Measurements from ENCODE around the gene DERL2. TPM values are rescaled to one million over a fixed set of nuclear protein-coding genes. Genes with fewer than 3 reads are reported as not detected.
A peak's percentile ranks its signal among the peaks of the same experiment; 100 is the strongest.

Gene DERL2
- total RNA-seq, 2 experiments from 2014 or later = 76.6 to 76.8 TPM

GRCh38 chr17:5514976-5515375 lies 29.0 kb upstream of the DERL2 start:
- ChIA-PET CTCF (no interaction called here), POLR2A (interaction anchor here (0.8 kb wide), 1 partner anchor 17 kb away, joined by 3 read pairs; no protein-coding TSS in a partner anchor)
- Mint-ChIP-seq H3K9me3 (peaks cover 2% of the 10 kb centered on the region), H3K4me1 (peaks cover 33% of the 10 kb centered on the region), H3K36me3 (ENCODE audit: low read depth) (peaks cover 68% of the 10 kb centered on the region), H3K4me3 (no peak overlapping the region), H3K27me3 (no peaks in the 10 kb centered on the region), H3K27ac (no peak overlapping the region)
- DNase-seq = no peak

GRCh38 chr17:5513628-5514027 lies 27.6 kb upstream of the DERL2 start:
- ChIA-PET CTCF (no interaction called here), POLR2A (no interaction called here)
- Mint-ChIP-seq H3K27ac (no peak overlapping the region), H3K4me3 (no peak overlapping the region), H3K9me3 (peaks cover 2% of the 10 kb centered on the region), H3K36me3 (ENCODE audit: low read depth) (peaks cover 76% of the 10 kb centered on the region), H3K27me3 (no peaks in the 10 kb centered on the region), H3K4me1 (peaks cover 33% of the 10 kb centered on the region)
- DNase-seq = no peak

- Mint-ChIP-seq H3K4me3 (no peak overlapping the region), H3K27ac (peak overlapping the region; percentile 4), H3K4me1 (peaks cover 33% of the 10 kb centered on the region), H3K36me3 (ENCODE audit: low read depth) (peaks cover 66% of the 10 kb centered on the region), H3K27me3 (no peaks in the 10 kb centered on the region), H3K9me3 (peaks cover 2% of the 10 kb centered on the region)
- no peak for DNase-seq
- CTCF ChIA-PET = no interaction called here
- POLR2A ChIA-PET = no interaction called here
These were observed 25.6 kb upstream of the DERL2 start for GRCh38 chr17:5511401-5512225.

GRCh38 chr17:5510771-5511170 lies 24.8 kb upstream of the DERL2 start:
- Mint-ChIP-seq H3K36me3 (ENCODE audit: low read depth) (peaks cover 59% of the 10 kb centered on the region), H3K4me3 (no peak overlapping the region), H3K27me3 (no peaks in the 10 kb centered on the region), H3K4me1 (peaks cover 33% of the 10 kb centered on the region), H3K27ac (no peak overlapping the region), H3K9me3 (peaks cover 2% of the 10 kb centered on the region)
- ChIA-PET POLR2A (no interaction called here), CTCF (no interaction called here)
- DNase-seq = no peak

GRCh38 chr17:5509482-5509881 lies 23.5 kb upstream of the DERL2 start:
- H3K36me3 Mint-ChIP-seq (ENCODE audit: low read depth) = peaks cover 46% of the 10 kb centered on the region
- no peak overlapping the region for H3K4me3 Mint-ChIP-seq
- H3K4me1 Mint-ChIP-seq = peaks cover 29% of the 10 kb centered on the region
- H3K27ac Mint-ChIP-seq = no peak overlapping the region
- no peak for DNase-seq
- ChIA-PET CTCF (no interaction called here), POLR2A (no interaction called here)
- H3K27me3 Mint-ChIP-seq = no peaks in the 10 kb centered on the region
- H3K9me3 Mint-ChIP-seq = peaks cover 2% of the 10 kb centered on the region

GRCh38 chr17:5508810-5509209 lies 22.8 kb upstream of the DERL2 start:
- ChIA-PET POLR2A (no interaction called here), CTCF (no interaction called here)
- DNase-seq = no peak
- Mint-ChIP-seq H3K4me3 (no peak overlapping the region), H3K36me3 (ENCODE audit: low read depth) (peaks cover 43% of the 10 kb centered on the region), H3K4me1 (peaks cover 24% of the 10 kb centered on the region), H3K27ac (no peak overlapping the region), H3K27me3 (no peaks in the 10 kb centered on the region), H3K9me3 (no peaks in the 10 kb centered on the region)

GRCh38 chr17:5506307-5506706 lies 20.3 kb upstream of the DERL2 start:
- DNase-seq = no peak
- CTCF ChIA-PET = interaction anchor here (0.7 kb wide), 1 partner anchor 1308 kb away, joined by 3 read pairs; no protein-coding TSS in a partner anchor
- POLR2A ChIA-PET = no interaction called here
- H3K9me3 Mint-ChIP-seq = no peaks in the 10 kb centered on the region
- no peak overlapping the region for H3K4me3 Mint-ChIP-seq
- H3K27ac Mint-ChIP-seq = no peak overlapping the region
- no peaks in the 10 kb centered on the region for H3K27me3 Mint-ChIP-seq
- peaks cover 4% of the 10 kb centered on the region for H3K4me1 Mint-ChIP-seq
- H3K36me3 Mint-ChIP-seq (ENCODE audit: low read depth) = peaks cover 34% of the 10 kb centered on the region

GRCh38 chr17:5502552-5502951 lies 16.6 kb upstream of the DERL2 start:
- H3K4me3 Mint-ChIP-seq = no peak overlapping the region
- H3K27me3 Mint-ChIP-seq = peaks cover 6% of the 10 kb centered on the region
- no peaks in the 10 kb centered on the region for H3K9me3 Mint-ChIP-seq
- ChIA-PET POLR2A (interaction anchor here (1.1 to 1.8 kb wide), 2 partner anchors 16 to 17 kb away, joined by 4 to 5 read pairs; partner anchors contain the start of gene DERL2), CTCF (no interaction called here)
- H3K27ac Mint-ChIP-seq = no peak overlapping the region
- peaks cover 20% of the 10 kb centered on the region for H3K4me1 Mint-ChIP-seq
- DNase-seq = no peak
- H3K36me3 Mint-ChIP-seq (ENCODE audit: low read depth) = peaks cover 32% of the 10 kb centered on the region

GRCh38 chr17:5501685-5502084 lies 15.7 kb upstream of the DERL2 start:
- Mint-ChIP-seq H3K27ac (no peak overlapping the region), H3K4me3 (peak overlapping the region; percentile 30)

GRCh38 chr17:5500589-5501391 lies 14.8 kb upstream of the DERL2 start:
- H3K9me3 Mint-ChIP-seq = no peaks in the 10 kb centered on the region
- CTCF ChIA-PET = interaction anchor here (1.0 to 1.3 kb wide), 3 partner anchors 10 to 62 kb away, joined by 3 to 5 read pairs (median 5); partner anchors contain the start of genes C1QBP, DERL2 and MIS12
- H3K27ac Mint-ChIP-seq = no peak overlapping the region
- H3K4me1 Mint-ChIP-seq = peaks cover 20% of the 10 kb centered on the region
- POLR2A ChIA-PET = interaction anchor here (1.2 to 2.5 kb wide), 3 partner anchors 15 to 62 kb away, joined by 3 to 33 read pairs (median 3); partner anchors contain the start of genes C1QBP, DERL2 and MIS12
- peaks cover 10% of the 10 kb centered on the region for H3K27me3 Mint-ChIP-seq
- peak; percentile 73 for DNase-seq
- peaks cover 30% of the 10 kb centered on the region for H3K36me3 Mint-ChIP-seq (ENCODE audit: low read depth)
- peak overlapping the region; percentile 80 for H3K4me3 Mint-ChIP-seq

More at GRCh38 chr17:5501685-5502084, 15.7 kb upstream of the DERL2 start:
- ChIA-PET CTCF (interaction anchor here (1.0 kb wide), 1 partner anchor 16 kb away, joined by 3 read pairs; the partner anchor contains the start of genes DERL2 and MIS12), POLR2A (interaction anchor here (2.5 kb wide), 1 partner anchor 15 kb away, joined by 33 read pairs; the partner anchor contains the start of genes DERL2 and MIS12)
- no peak for DNase-seq
- Mint-ChIP-seq H3K27me3 (peaks cover 10% of the 10 kb centered on the region), H3K9me3 (no peaks in the 10 kb centered on the region), H3K4me1 (peaks cover 20% of the 10 kb centered on the region), H3K36me3 (ENCODE audit: low read depth) (peaks cover 30% of the 10 kb centered on the region)

GRCh38 chr17:5500247-5500588 lies 14.2 kb upstream of the DERL2 start:
- H3K27ac Mint-ChIP-seq = no peak overlapping the region
- peaks cover 30% of the 10 kb centered on the region for H3K36me3 Mint-ChIP-seq (ENCODE audit: low read depth)

GRCh38 chr17:5499476-5500231 lies 13.7 kb upstream of the DERL2 start:
- DNase-seq = no peak
- Mint-ChIP-seq H3K36me3 (ENCODE audit: low read depth) (peaks cover 30% of the 10 kb centered on the region), H3K9me3 (peaks cover 2% of the 10 kb centered on the region), H3K4me1 (peaks cover 20% of the 10 kb centered on the region), H3K27me3 (peaks cover 10% of the 10 kb centered on the region), H3K4me3 (peak overlapping the region; percentile 80), H3K27ac (no peak overlapping the region)
- ChIA-PET POLR2A (interaction anchor here (1.2 to 2.5 kb wide), 3 partner anchors 13 to 61 kb away, joined by 3 to 33 read pairs (median 3); partner anchors contain the start of genes C1QBP, DERL2 and MIS12), CTCF (interaction anchor here (1.2 to 1.3 kb wide), 2 partner anchors 9 to 61 kb away, joined by 5 read pairs; partner anchors contain the start of gene C1QBP)

More at GRCh38 chr17:5500247-5500588, 14.2 kb upstream of the DERL2 start:
- Mint-ChIP-seq H3K4me3 (peak overlapping the region; percentile 80), H3K4me1 (peaks cover 20% of the 10 kb centered on the region), H3K27me3 (peaks cover 10% of the 10 kb centered on the region), H3K9me3 (no peaks in the 10 kb centered on the region)
- no peak for DNase-seq
- CTCF ChIA-PET = interaction anchor here (1.2 to 1.3 kb wide), 2 partner anchors 9 to 61 kb away, joined by 5 read pairs; partner anchors contain the start of gene C1QBP
- POLR2A ChIA-PET = interaction anchor here (1.2 to 2.5 kb wide), 3 partner anchors 14 to 61 kb away, joined by 3 to 33 read pairs (median 3); partner anchors contain the start of genes C1QBP, DERL2 and MIS12

Measured in activated CD4-positive, alpha-beta memory T cell treated with anti-CD3 and anti-CD28 coated beads, Interleukin-2, amount 10 ng/mL, durations not matched to agents 7 days and 5 days (primary cell).